OCI-LY1 (cell line): ENCODE data around the gene AFF2.

Experiments used
- H2AFZ ChIP-seq: fragments of 200-600 bp; sonication (generic), shearing (Covaris generic); 2 replicates; pipeline ENCODE4 v1.6.0; 2014; ENCODE audit warnings: antibody characterized with exemption, mild to moderate bottlenecking, low read length
- H3F3A ChIP-seq: fragments of 200-600 bp; sonication (generic), shearing (Covaris generic); 2 replicates; pipeline ENCODE4 v1.6.0; 2014; ENCODE audit warnings: mild to moderate bottlenecking, antibody characterized with exemption, low read length, moderate library complexity; ENCODE audit not compliant: insufficient read depth
- H3K27ac ChIP-seq: fragments of 200-600 bp; sonication (generic); 2 replicates; pipeline ENCODE4 v1.5.1; 2014; ENCODE audit warnings: low read length, mixed run types, mild to moderate bottlenecking, low read depth; ENCODE audit not compliant: poor library complexity, severe bottlenecking
- H3K27me3 ChIP-seq: fragments of 200-600 bp; sonication (generic); 2 replicates; pipeline ENCODE4 v1.6.0; 2014; ENCODE audit warnings: antibody characterized with exemption, mild to moderate bottlenecking, low read length, moderate library complexity; ENCODE audit not compliant: insufficient read depth
- H3K36me3 ChIP-seq: fragments of 200-600 bp; sonication (generic); 2 replicates; pipeline ENCODE4 v1.6.1; 2014; ENCODE audit warnings: mild to moderate bottlenecking, antibody characterized with exemption, low read length, moderate library complexity, mixed read lengths; ENCODE audit not compliant: insufficient read depth
- H3K4me1 ChIP-seq: fragments of 200-600 bp; sonication (generic); 2 replicates; pipeline ENCODE4 v1.5.1; 2014; ENCODE audit warnings: mild to moderate bottlenecking, low read length, moderate library complexity; ENCODE audit not compliant: insufficient read depth, severe bottlenecking
- H3K4me2 ChIP-seq: fragments of 200-600 bp; sonication (generic), shearing (Covaris generic); 2 replicates; pipeline ENCODE4 v1.6.1; 2014; ENCODE audit warnings: low read length
- H3K4me3 ChIP-seq: fragments of 200-600 bp; sonication (generic); 2 replicates; pipeline ENCODE4 v1.5.1; 2014; ENCODE audit warnings: low read length, low read depth, mild to moderate bottlenecking, mixed read lengths; ENCODE audit not compliant: poor library complexity, severe bottlenecking
- H3K79me2 ChIP-seq: fragments of 200-600 bp; shearing (Covaris generic); 2 replicates; pipeline ENCODE4 v1.6.1; 2016; ENCODE audit warnings: mixed run types, low read length, mixed read lengths; ENCODE audit not compliant: insufficient read depth
- H3K9ac ChIP-seq: fragments of 200-600 bp; sonication (generic), shearing (Covaris generic); 2 replicates; pipeline ENCODE4 v1.6.1; 2014; ENCODE audit warnings: mild to moderate bottlenecking, low read length, mixed read lengths
- H3K9me2 ChIP-seq: fragments of 200-600 bp; sonication (generic), shearing (Covaris generic); 2 replicates; pipeline ENCODE4 v1.6.1; 2014; ENCODE audit warnings: low read depth, mild to moderate bottlenecking, low read length, mixed read lengths
- H3K9me3 ChIP-seq: fragments of 200-600 bp; shearing (Covaris generic); 2 replicates; pipeline ENCODE4 v1.6.1; 2014; ENCODE audit warnings: low read length, mixed read lengths
- H4K20me1 ChIP-seq: fragments of 200-600 bp; sonication (generic), shearing (Covaris generic); 2 replicates; pipeline ENCODE4 v1.6.0; 2016; ENCODE audit warnings: mild to moderate bottlenecking, low read length; ENCODE audit not compliant: insufficient read depth
- EZH2 ChIP-seq: fragments of 200-600 bp; sonication (generic), shearing (Covaris generic); IDR thresholded peaks from 2 replicates; pipeline ENCODE4 v1.8.0; 2017; ENCODE audit warnings: borderline replicate concordance, mixed run types, mild to moderate bottlenecking, antibody characterized with exemption, low read length, moderate library complexity, mixed read lengths
- TF ChIP-seq, protein P1 (sequence below): fragments of 200-600 bp; sonication (generic), shearing (Covaris generic); IDR thresholded peaks from 2 replicates; pipeline ENCODE4 v1.5.1; 2017; ENCODE audit warnings: mild to moderate bottlenecking, antibody characterized with exemption, low read length, moderate library complexity, mixed read lengths

The AFF2 gene

GRCh38 chrX:149045645-149046210 is 545.3 kb downstream of the AFF2 start:
- no peak for TF ChIP-seq EZH2
- TF ChIP-seq, protein P1, sequence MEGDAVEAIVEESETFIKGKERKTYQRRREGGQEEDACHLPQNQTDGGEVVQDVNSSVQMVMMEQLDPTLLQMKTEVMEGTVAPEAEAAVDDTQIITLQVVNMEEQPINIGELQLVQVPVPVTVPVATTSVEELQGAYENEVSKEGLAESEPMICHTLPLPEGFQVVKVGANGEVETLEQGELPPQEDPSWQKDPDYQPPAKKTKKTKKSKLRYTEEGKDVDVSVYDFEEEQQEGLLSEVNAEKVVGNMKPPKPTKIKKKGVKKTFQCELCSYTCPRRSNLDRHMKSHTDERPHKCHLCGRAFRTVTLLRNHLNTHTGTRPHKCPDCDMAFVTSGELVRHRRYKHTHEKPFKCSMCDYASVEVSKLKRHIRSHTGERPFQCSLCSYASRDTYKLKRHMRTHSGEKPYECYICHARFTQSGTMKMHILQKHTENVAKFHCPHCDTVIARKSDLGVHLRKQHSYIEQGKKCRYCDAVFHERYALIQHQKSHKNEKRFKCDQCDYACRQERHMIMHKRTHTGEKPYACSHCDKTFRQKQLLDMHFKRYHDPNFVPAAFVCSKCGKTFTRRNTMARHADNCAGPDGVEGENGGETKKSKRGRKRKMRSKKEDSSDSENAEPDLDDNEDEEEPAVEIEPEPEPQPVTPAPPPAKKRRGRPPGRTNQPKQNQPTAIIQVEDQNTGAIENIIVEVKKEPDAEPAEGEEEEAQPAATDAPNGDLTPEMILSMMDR = no peak
- Histone ChIP-seq H3K27me3 (no peaks in the 10 kb centered on the region), H3K4me2 (no peak overlapping the region), H2AFZ (no peak overlapping the region), H3F3A (no peaks in the 10 kb centered on the region), H3K27ac (no peak overlapping the region), H3K9me2 (no peaks in the 10 kb centered on the region), H3K36me3 (no peaks in the 10 kb centered on the region), H3K9me3 (no peaks in the 10 kb centered on the region), H3K79me2 (no peaks in the 10 kb centered on the region), H4K20me1 (no peaks in the 10 kb centered on the region), H3K4me3 (no peak overlapping the region), H3K4me1 (no peaks in the 10 kb centered on the region), H3K9ac (no peak overlapping the region)
